ENCODE data around the gene ZFPL1. TPM values are rescaled to one million over a fixed set of nuclear protein-coding genes. Genes with fewer than 3 reads are reported as not detected.
A peak's percentile ranks its signal among the peaks of the same experiment; 100 is the strongest.

ZFPL1 gene
- total and polyA plus RNA-seq, 9 of the 15 experiments (the other 6 are each of a cell fraction or from before 2014, with no cell fraction given): 3.7 to 37.5 (median 22.7) TPM

GRCh38 chr11:65095974-65096806, 12.2 kb downstream of the ZFPL1 start, which contains the start of gene VPS51 (continued):
- TF ChIP-seq CBX8 (IDR thresholded peaks at IDR 0.05; ENCODE audit: borderline replicate concordance, extremely low read depth, low read depth, low read length, poor library complexity, severe bottlenecking) (no peak), RBM22 (IDR thresholded peaks at IDR 0.05; ENCODE audit: low read depth, low read length, poor library complexity, severe bottlenecking) (peak; percentile 74), CHCHD3 (CRISPR knock-in tag; IDR thresholded peaks at IDR 0.05) (0 out of 2 replicates have a peak, but pooled peaks have one; percentile 65), HMBOX1 (IDR thresholded peaks at IDR 0.05) (no peak), JUND (IDR thresholded peaks at IDR 0.05; ENCODE audit: borderline replicate concordance, low read depth, low read length) (peak; percentile 84), JUND (tag; IDR thresholded peaks at IDR 0.05; ENCODE audit: borderline replicate concordance, low read depth, low read length) (peak; percentile 53; the same call in 1 of the 3 replicates), TARDBP (IDR thresholded peaks at IDR 0.05) (peak; percentile 77), ZBTB7A (IDR thresholded peaks at IDR 0.05; ENCODE audit: borderline replicate concordance, control insufficient read depth, low read depth, low read length) (peak; percentile 68; the same call in 1 of the 2 replicates), PRMT5 (CRISPR knock-in tag; IDR thresholded peaks at IDR 0.05) (no peak), ZNF57 (CRISPR knock-in tag; IDR thresholded peaks at IDR 0.05) (peak; percentile 57; the same call in 1 of the 2 replicates), BACH1 (tag; IDR thresholded peaks at IDR 0.05) (no peak), MTA3 (IDR thresholded peaks at IDR 0.05; ENCODE audit: borderline replicate concordance) (peak; percentile 87), ESRRA (IDR thresholded peaks at IDR 0.05; ENCODE audit: borderline replicate concordance, low read depth) (peak; percentile 79), YBX1 (IDR thresholded peaks at IDR 0.05) (no peak), PRPF4 (IDR thresholded peaks at IDR 0.05; ENCODE audit: insufficient read depth, low read depth, low read length, poor library complexity, severe bottlenecking) (no peak), GMEB1 (CRISPR knock-in tag; IDR thresholded peaks at IDR 0.05) (peak; percentile 79), SOX6 (IDR thresholded peaks at IDR 0.05) (peak; percentile 70), ETV1 (tag; conservative IDR thresholded peaks at IDR 0.05; ENCODE audit: low read depth) (peak; percentile 95), NR4A1 (CRISPR knock-in tag; IDR thresholded peaks at IDR 0.05) (no peak), NR4A1 (tag; IDR thresholded peaks at IDR 0.05) (peak; percentile 90), SAP30 (IDR thresholded peaks at IDR 0.05; ENCODE audit: borderline replicate concordance, insufficient read depth, low read depth, low read length, poor library complexity, severe bottlenecking) (peak; percentile 59), CBX2 (IDR thresholded peaks at IDR 0.05; ENCODE audit: insufficient read depth, low read length, poor library complexity, severe bottlenecking) (no peak), SNIP1 (IDR thresholded peaks at IDR 0.05; ENCODE audit: low read depth) (no peak; the same call in 1 of the 2 replicates), SUPT5H (IDR thresholded peaks at IDR 0.05) (peak; percentile 91), OTX1 (CRISPR knock-in tag; IDR thresholded peaks at IDR 0.05) (peak; percentile 90), CXXC5 (CRISPR knock-in tag; IDR thresholded peaks at IDR 0.05) (peak; percentile 88), ARNT (IDR thresholded peaks at IDR 0.05) (peak; percentile 83 to 90; a peak in 3 of 4 replicates), ELF2 (CRISPR knock-in tag; IDR thresholded peaks at IDR 0.05) (peak; percentile 97)

All from K562 (cell line).